ENCODE data around the gene HUNK. TPM values are rescaled to one million over a fixed set of nuclear protein-coding genes. Genes with fewer than 3 reads are reported as not detected.

The HUNK gene
- polyA plus RNA-seq, 1 donor (not counting 4 experiments of a cell fraction or from before 2014, with no cell fraction given) = 0.03 TPM

DNA sequence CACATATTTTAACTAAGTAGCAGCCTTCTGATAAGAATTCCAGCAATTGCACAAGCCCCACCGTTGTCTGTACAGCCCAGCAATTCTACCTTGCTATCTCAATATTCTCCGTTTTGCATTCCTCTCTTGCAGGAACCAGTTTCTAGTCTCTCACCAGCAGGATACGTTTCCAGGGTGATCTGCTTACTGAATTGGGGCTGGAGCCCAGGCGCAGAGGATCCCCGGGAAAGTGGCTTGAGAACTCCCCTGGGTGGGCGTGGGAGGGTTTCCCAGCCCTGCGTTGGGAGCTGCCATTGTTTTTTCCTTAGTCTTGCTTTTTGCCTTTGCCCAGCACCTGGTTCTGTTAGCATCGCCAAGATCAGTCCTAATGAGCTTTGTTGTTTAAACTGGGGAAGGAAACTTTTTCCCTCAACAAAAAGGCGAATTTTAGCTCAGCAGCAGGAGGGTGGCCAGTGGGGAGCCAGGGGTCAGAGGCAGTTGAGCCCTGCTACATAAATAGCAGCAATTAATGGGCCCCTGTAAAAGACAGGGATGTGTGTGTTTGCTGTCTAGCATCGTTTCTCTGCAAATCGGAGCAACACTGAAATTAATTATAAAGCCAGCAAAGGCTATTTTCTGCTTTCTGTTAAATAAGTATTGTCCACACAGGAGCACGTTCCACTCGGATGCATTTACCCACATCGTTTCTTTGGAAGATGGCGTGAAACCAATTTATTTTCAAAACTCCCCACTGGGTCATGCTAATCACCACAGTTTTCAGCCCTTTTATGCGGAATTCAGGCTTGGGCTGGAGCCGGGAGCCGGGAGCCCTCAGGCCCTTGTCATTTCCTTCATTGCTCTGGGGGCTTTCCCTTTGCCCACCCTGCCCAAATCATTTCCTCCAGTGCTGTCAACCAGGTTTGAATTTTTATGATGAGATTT, 36.6 kb downstream of the HUNK start:
- Histone ChIP-seq H3K36me3 (ENCODE audit: control insufficient read depth in 2 of 2, extremely low read depth in 1 of 2, insufficient read depth in 2 of 2, low read length in 2 of 2) (no peaks in the 10 kb centered on the region), H3K9ac (ENCODE audit: control insufficient read depth, extremely low read depth, insufficient read depth, low read length) (no peak overlapping the region), H3K79me2 (ENCODE audit: control insufficient read depth, insufficient read depth, low read length) (no peaks in the 10 kb centered on the region), H3K4me3 (ENCODE audit: control insufficient read depth in 2 of 3, extremely low read depth in 1 of 3, insufficient read depth in 2 of 3, low read depth in 1 of 3, low read length in 3 of 3) (no peak overlapping the region), H3K27ac (ENCODE audit: control insufficient read depth, insufficient read depth, low read length) (no peak overlapping the region), H3K4me1 (ENCODE audit: control insufficient read depth, extremely low read depth, insufficient read depth, low read length) (peaks cover 3% of the 10 kb centered on the region), H4K20me1 (ENCODE audit: control insufficient read depth, extremely low read depth, insufficient read depth, low read length) (no peaks in the 10 kb centered on the region), H2AFZ (ENCODE audit: control insufficient read depth, low read length) (no peak overlapping the region), H3K9me1 (ENCODE audit: control insufficient read depth, extremely low read depth, insufficient read depth, low read length) (no peaks in the 10 kb centered on the region), H3K27me3 (ENCODE audit: control insufficient read depth, extremely low read depth, insufficient read depth, low read length) (no peaks in the 10 kb centered on the region), H3K4me2 (ENCODE audit: control insufficient read depth, extremely low read depth, insufficient read depth, low read depth, low read length) (no peak overlapping the region), H3K9me3 (ENCODE audit: control insufficient read depth, low read depth, low read length) (no peaks in the 10 kb centered on the region)
- DNase-seq (ENCODE audit: low read depth, low spot score) = no peak
- dilution Hi-C loops (cut with MboI; ENCODE audit: extremely low pct_ligation_motif_present, low sequenced_read_pairs) = no loop called here
- no peak for TF ChIP-seq CTCF (optimal IDR thresholded peaks at IDR 0.05 in 1 of 3, IDR thresholded peaks at IDR 0.05 in 1 of 3, conservative IDR thresholded peaks at IDR 0.05 in 1 of 3; ENCODE audit: extremely low read depth in 1 of 3, insufficient read depth in 2 of 3, low read length in 3 of 3)
- no peak for TF ChIP-seq EZH2 (IDR thresholded peaks at IDR 0.05; ENCODE audit: low read length)
- no peak for FAIRE-seq

DNA sequence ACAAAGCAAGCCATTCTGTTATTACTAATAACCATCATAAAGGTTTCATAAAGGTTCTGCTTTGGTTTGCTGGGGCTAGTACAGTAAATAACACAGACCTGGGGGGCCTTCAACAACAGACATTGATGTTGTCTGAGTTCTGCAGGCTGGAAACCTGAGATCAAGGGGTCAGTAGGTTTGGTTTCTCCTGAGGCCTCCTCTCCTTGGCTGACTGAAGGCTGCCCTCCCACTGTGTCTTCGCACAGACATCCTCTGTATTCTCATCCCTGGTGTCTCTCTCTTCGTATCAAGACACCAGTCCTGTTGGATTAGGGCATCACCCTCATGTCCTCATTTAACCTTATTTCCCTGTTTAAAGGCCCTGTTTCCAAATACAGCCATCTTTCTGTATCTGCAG, 37.3 kb downstream of the HUNK start:
- H3K4me1 ChIP-seq (ENCODE audit: control insufficient read depth, extremely low read depth, insufficient read depth, low read length) = peaks cover 3% of the 10 kb centered on the region
- H3K9me1 ChIP-seq (ENCODE audit: control insufficient read depth, extremely low read depth, insufficient read depth, low read length) = no peaks in the 10 kb centered on the region
- H3K36me3 ChIP-seq (ENCODE audit: control insufficient read depth in 2 of 2, extremely low read depth in 1 of 2, insufficient read depth in 2 of 2, low read length in 2 of 2) = no peaks in the 10 kb centered on the region
- no peak overlapping the region for H3K4me3 ChIP-seq (ENCODE audit: control insufficient read depth in 2 of 3, extremely low read depth in 1 of 3, insufficient read depth in 2 of 3, low read depth in 1 of 3, low read length in 3 of 3)
- no peaks in the 10 kb centered on the region for H3K9me3 ChIP-seq (ENCODE audit: control insufficient read depth, low read depth, low read length)
- no peak overlapping the region for H2AFZ ChIP-seq (ENCODE audit: control insufficient read depth, low read length)
- H3K27me3 ChIP-seq (ENCODE audit: control insufficient read depth, extremely low read depth, insufficient read depth, low read length) = no peaks in the 10 kb centered on the region
- dilution Hi-C loops (cut with MboI; ENCODE audit: extremely low pct_ligation_motif_present, low sequenced_read_pairs) = no loop called here
- H3K79me2 ChIP-seq (ENCODE audit: control insufficient read depth, insufficient read depth, low read length) = no peaks in the 10 kb centered on the region
- TF ChIP-seq CTCF (optimal IDR thresholded peaks at IDR 0.05 in 1 of 3, IDR thresholded peaks at IDR 0.05 in 1 of 3, conservative IDR thresholded peaks at IDR 0.05 in 1 of 3; ENCODE audit: extremely low read depth in 1 of 3, insufficient read depth in 2 of 3, low read length in 3 of 3) (no peak), EZH2 (IDR thresholded peaks at IDR 0.05; ENCODE audit: low read length) (no peak)
- DNase-seq (ENCODE audit: low read depth, low spot score) (no peak), FAIRE-seq (no peak)
- no peaks in the 10 kb centered on the region for H4K20me1 ChIP-seq (ENCODE audit: control insufficient read depth, extremely low read depth, insufficient read depth, low read length)
- no peak overlapping the region for H3K9ac ChIP-seq (ENCODE audit: control insufficient read depth, extremely low read depth, insufficient read depth, low read length)
- no peak overlapping the region for H3K4me2 ChIP-seq (ENCODE audit: control insufficient read depth, extremely low read depth, insufficient read depth, low read depth, low read length)
- H3K27ac ChIP-seq (ENCODE audit: control insufficient read depth, insufficient read depth, low read length) = no peak overlapping the region
